Stimulated activated CD4-positive, alpha-beta T cell treated with anti-CD3 and anti-CD28 coated beads, Interleukin-4, amount 100 ng/mL, for 24 hours (primary cell): ENCODE data around the gene CELF2.

Experiments
- DNase-seq: peaks from one replicate; pipeline ENCODE4 v3.0.0-alpha.2; 2020

The CELF2 gene

GRCh38 chr10:11230498-11231167 lies 213.0 kb downstream of the CELF2 start:
- no peak for DNase-seq

DNA sequence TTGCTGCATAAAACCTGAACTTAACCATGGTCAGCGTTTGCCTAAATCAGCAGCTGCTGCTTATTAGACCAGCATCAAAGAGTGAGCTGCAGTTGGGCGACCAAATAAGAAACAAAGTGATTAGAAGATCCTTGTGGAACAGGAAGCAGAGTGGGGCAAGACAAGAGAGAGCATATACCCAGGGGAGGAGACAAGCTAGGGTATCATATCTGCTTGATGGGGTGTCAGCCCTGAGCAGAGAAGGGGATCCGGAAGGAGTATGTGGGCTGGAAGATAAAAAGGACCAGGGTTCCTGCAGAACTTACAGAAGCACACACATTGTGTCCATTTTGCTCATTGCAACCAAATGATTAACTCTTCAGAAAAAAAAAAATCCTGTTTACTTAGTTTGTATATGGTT lies 213.6 kb downstream of the CELF2 start:
- DNase-seq: no peak

GRCh38 chr10:11232222-11232961 lies 214.7 kb downstream of the CELF2 start:
- DNase-seq: peak; percentile 56

DNA sequence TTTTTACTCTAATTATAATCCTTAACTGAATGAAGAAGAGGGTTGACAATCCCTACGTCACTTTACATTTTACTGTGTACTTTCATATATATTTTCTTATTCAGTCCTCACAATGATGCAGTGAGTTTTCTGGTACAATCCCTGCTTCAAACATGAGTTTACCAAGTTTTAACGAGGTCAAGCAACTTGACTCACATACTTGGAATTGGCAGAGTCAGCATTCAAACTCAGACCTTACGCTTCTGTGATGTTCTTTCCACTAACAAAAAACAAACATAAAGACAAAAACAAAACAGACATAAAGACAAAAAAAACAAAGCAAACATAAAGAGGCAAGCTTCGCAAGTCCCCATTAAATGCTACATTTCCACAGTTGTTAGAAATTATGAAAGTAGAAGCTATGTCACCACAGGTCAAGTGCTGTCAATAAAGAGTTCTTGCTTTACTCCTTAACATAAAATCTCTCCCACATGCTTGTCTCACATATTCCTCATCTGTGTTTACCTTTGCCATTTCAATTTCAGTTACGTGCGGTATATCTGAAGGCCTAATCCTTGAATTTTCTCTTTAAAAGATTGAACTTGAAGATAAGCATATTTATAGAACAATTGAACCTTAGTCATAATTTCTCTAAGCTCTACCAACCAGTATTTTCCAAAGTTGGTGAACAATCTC lies 217.3 kb downstream of the CELF2 start:
- no peak for DNase-seq

- DNase-seq: no peak
Observed at GRCh38 chr10:11235771-11236170, 218.1 kb downstream of the CELF2 start.

- peak; percentile 52 for DNase-seq
Observed at GRCh38 chr10:11236234-11236633, 218.6 kb downstream of the CELF2 start.

DNA sequence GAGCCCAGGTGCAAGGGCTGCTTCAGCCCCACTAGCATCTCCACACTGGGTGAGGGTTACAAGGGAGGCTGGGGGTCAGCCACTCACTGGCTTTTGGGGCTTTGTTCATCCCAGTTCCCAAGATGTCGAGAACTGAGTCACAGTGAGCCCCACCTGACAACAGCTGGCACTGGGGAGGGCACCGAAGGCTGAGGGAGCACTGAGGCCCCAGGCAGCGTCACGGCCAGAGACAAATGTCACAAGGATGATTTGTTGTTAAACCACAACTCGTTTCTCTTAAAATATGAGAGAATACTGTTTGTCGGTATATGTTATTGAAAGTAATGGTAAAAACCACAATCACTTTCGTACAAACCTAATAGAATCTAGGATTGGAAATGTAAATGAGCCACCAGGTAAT lies 219.9 kb downstream of the CELF2 start:
- peak; percentile 36 for DNase-seq

DNA sequence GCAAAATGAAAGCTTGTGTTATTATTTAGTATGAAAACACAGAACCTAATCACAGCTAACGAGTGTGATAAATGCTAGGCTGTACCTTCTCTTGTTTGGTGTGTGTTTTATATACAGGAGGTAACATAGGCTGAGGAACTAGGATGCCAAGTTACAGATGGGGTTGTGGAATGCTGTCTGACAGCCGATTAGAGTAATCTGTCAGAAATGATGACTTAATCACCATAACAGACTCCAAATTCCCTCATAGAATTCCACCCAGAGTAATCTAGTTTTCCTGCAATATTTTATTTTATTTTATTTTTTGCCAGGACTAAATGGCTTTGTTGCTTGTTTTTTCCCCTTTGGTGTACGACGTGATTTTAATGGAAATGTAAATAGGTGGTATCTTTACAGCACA lies 221.2 kb downstream of the CELF2 start:
- no peak for DNase-seq

- no peak for DNase-seq
Observed at GRCh38 chr10:11240641-11241040, 223.0 kb downstream of the CELF2 start.

DNA sequence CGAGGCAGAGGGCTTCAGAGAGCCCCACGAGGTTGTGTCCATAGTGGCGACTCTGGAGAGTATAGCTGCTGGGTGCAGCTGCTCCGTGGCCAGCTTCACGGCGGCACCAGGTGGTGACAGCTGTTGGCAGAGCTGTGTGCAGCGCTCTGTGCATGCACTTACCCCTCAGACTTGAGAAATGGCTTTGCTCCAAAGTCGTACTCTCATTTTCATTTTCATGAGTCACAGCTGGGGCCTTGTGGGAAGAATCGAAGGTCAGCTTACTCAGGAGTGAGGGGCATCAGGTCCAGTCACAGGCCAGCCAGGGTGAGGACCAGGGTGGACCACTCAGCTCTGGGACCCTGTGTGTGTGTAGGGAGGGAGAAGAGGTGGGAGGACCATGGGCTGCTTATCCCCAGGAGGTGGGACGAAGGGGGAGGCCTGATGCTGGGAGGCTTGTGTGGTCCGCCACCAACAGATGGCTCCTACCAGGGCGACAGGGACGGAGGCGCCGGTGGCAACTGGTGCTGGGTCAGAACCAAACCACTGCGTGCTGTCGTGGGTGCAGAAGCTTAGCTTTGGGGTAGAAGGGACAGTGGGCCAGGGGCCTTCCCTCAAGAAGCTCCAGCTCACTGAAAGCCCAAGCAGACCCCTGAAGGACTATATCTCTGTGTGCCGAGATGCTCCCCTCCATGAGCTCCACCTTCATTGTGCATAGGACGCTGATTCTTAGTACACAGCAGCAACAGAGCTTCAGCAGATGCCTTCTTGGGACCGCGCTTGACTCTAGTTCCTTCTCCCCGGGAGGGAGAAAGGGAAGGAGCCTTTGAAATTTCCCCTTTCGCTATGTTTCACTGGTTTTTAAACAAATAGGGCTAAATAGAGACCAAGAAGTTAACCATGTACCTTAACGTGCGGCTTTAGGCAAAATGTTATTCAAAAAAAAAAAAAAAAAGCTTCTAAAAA lies 225.0 kb downstream of the CELF2 start:
- peak; percentile 33 for DNase-seq

DNA sequence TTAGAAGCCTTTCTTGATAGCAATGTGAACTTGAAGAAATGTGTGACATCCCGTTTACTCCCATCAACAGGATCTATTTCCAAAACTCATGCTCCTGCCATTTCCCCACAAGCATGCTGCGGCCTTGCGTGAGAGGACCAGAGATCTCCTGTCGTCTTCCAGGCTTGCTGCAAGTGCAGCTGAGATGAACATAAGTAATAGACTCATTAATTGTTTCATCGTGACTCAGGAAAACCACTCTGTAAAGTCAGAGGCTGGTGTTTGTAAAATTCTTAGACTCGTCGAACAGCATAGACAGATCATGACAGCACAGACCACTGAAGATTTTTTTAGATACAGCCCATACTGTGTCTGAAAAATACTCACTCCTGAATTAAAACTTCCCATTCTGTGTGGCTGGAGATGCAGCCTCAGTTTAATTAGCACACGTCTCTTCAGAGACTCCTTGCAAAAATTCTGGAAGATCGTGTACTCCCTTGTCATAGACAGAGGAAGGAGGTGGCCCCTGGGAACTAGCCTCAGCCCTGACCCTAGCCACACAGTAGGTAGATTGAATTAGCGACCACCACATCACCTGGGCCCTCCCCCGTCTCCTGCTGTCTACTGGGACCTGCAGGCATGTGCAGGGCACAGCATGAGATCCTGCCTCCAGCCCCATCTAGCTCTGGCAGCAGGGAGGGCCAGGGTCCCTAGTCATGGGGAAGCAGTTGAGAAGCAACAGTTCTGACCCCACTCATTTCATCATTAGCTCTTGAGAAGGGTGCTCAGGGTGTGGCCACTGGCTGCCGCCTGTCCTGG lies 226.0 kb downstream of the CELF2 start:
- DNase-seq: no peak

DNA sequence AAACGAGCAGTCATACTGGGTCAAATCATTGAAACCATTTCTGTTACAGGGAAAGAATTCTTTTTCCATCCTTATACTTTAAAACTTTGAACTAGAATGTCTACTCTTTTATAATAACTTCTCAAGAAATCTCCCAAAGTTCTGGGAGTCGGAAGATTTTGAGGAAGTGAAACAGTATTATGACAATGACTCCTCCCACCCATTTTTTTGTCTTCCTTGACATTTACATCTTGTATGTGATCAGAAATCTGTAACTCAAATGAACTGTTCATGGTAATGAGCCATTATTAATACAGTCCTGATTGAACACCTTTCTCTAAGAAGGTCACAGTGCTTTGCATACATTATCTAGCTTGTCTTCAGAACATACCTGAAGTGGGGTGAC lies 227.4 kb downstream of the CELF2 start:
- no peak for DNase-seq

GRCh38 chr10:11245510-11245909 lies 227.8 kb downstream of the CELF2 start:
- peak; percentile 43 for DNase-seq

DNA sequence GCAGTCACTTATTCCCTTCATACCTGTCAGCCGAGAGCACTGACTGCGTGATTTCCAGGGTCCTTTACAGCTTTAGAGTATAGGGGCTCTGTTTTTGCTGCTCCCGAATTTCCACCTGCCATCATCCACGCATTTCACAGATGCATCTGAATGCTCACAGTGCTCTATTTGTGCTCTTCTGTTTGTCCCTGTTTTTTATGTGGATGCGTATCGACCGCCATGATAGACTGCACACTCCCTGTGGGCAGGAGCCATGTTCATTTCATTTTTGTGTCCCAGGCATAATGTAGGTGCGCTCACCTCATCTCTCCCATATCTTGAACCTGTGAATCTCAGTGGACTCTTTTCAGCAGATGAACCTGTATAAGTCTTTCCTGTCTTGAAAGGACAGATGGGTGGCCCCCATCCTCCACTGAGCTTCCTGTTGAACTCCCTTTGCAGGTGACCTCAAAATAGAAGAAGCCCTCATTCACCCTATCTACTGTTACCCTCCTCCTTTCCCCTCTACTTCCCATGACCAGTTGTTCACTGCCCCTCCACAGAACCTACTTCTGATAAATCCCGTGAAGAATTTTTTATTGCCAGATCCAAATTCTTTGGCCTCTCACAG lies 228.4 kb downstream of the CELF2 start:
- no peak for DNase-seq

DNA sequence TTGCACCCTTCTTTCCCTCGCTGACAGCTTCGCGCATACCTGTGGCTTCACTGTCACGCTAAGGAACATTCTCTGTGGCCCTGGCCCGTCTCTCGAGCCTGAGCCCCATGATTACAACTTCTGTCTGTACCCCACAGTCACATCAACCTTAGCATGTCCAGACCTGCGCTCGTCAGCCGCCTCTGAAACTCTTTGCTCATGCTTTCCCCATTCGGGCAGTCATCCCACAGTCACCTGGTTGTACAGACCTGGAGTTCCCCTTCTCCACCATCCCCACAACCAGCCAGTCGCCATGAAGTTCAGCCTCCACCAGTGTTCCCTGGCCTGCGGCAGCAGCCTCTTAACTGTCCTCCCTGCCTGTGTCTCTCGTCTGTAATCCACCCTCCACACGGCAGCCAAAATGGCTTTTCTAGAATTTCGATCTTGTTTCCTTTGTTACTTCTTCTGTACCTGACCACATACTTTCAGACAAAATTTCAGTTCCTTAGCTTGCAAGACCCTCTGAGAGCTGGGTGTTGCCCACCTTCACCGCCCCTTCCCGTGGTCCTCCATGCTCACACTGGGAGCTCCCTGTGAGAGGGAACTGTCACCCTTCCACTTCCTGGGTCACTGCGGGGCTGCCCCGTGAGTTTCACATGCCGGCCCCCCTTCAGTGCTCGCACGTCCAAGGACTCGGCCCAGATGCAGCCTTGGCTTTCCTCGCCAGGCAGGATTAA lies 229.2 kb downstream of the CELF2 start:
- DNase-seq: no peak

DNA sequence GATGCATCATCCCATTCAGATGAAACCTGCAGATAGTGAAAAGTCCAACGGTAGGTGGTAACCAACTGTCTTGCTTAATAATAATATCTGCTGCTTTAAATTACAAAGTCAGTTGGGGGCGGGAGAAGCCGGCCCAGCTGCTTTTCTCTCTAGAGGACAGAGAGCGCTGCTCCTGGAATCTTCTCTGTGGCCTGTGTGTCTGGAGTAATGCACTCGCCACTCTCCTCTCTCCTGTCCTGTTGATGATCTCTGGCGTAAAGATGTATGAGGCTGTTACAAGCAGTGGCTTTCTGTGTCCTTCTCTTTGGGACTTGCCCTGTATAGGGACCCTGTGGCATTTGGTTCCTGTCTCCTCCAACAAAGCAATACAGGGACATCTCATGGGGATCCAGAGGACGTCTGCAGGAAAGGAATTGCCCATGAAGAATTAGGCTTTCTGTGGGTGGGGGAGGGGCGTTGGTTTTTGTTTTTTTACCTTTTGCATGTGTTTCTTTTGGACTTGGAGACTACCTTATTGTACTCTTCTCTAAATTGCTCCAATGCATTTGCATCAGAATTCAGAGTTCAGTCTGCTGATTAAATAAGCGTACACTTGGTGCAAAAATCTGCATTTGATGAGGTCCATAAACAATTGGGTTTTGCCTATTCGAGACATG lies 231.6 kb downstream of the CELF2 start:
- no peak for DNase-seq

DNA sequence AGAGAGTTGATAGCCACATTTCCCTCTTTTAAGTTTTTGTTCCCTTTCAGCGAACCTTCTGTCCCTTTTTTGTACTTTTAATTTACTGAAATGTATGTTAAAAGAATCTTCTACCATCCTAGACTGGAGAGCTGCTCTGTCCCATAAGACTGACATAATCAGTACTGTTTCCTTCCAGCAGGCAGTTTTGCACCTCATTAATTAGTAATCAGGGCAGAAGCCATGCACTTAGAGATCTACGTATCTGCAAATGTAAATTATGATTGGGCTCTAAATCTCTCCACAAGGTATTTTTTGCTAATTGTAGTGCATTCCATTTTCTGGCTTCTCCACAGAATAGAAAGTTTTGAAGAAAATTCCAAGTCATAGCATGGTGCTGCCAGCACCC lies 232.1 kb downstream of the CELF2 start:
- no peak for DNase-seq

- no peak for DNase-seq
Observed at GRCh38 chr10:11250304-11250703, 232.6 kb downstream of the CELF2 start.

- no peak for DNase-seq
Observed at GRCh38 chr10:11252887-11253286, 235.2 kb downstream of the CELF2 start.

- no peak for DNase-seq
Observed at GRCh38 chr10:11253385-11254002, 235.8 kb downstream of the CELF2 start.
